ENCODE measurements around the gene DNAJA4. TPM values are rescaled to one million over a fixed set of nuclear protein-coding genes. Genes with fewer than 3 reads are reported as not detected.

DNAJA4 gene
- polyA plus RNA-seq, 1 experiment, result 2.8 TPM

GRCh38 chr15:78272776-78273175 is 8.4 kb downstream of the DNAJA4 start:
- CTCF ChIA-PET, result interaction anchor here (0.6 to 1.1 kb wide), 3 partner anchors 19 to 49 kb away, joined by 3 to 4 read pairs (median 3); no protein-coding TSS in a partner anchor
- Histone ChIP-seq H3K36me3 (ENCODE audit: control insufficient read depth, insufficient read depth, low read length) (0 out of 2 replicates have a peak, but pooled peaks cover 2% of the 10 kb centered on the region), H3K27me3 (ENCODE audit: control insufficient read depth, insufficient read depth, low read length) (no peaks in the 10 kb centered on the region), H3K4me3 (ENCODE audit: low read depth, low read length) (no peak overlapping the region)
- no peak for TF ChIP-seq CTCF (IDR thresholded peaks at IDR 0.05; ENCODE audit: insufficient read depth, low read depth, low read length)
- no peak for DNase-seq (ENCODE audit: low read depth)
- POLR2A ChIA-PET, result no interaction called here

- TF ChIP-seq CTCF (IDR thresholded peaks at IDR 0.05; ENCODE audit: insufficient read depth, low read depth, low read length), result no peak
- CTCF ChIA-PET, result interaction anchor here (0.8 to 1.1 kb wide), 2 partner anchors 13 to 25 kb away, joined by 3 to 4 read pairs; partner anchors contain the start of gene SKIC8
Observed at GRCh38 chr15:78274994-78275393, 10.6 kb downstream of the DNAJA4 start.

GRCh38 chr15:78276064-78276943 is 11.9 kb downstream of the DNAJA4 start:
- Histone ChIP-seq H3K4me3 (ENCODE audit: low read depth, low read length) (no peak overlapping the region), H3K27me3 (ENCODE audit: control insufficient read depth, insufficient read depth, low read length) (no peaks in the 10 kb centered on the region), H3K36me3 (ENCODE audit: control insufficient read depth, insufficient read depth, low read length) (peaks cover 3% of the 10 kb centered on the region; the same call in 1 of the 2 replicates)
- TF ChIP-seq CTCF (IDR thresholded peaks at IDR 0.05; ENCODE audit: insufficient read depth, low read depth, low read length), result no peak
- POLR2A ChIA-PET, result no interaction called here
- DNase-seq (ENCODE audit: low read depth), result no peak
- CTCF ChIA-PET, result interaction anchor here (0.8 kb wide), 1 partner anchor 23 kb away, joined by 4 read pairs; the partner anchor contains the start of gene SKIC8

More at GRCh38 chr15:78274994-78275393, 10.6 kb downstream of the DNAJA4 start:
- Histone ChIP-seq H3K36me3 (ENCODE audit: control insufficient read depth, insufficient read depth, low read length) (peaks cover 3% of the 10 kb centered on the region; the same call in 1 of the 2 replicates), H3K4me3 (ENCODE audit: low read depth, low read length) (no peak overlapping the region), H3K27me3 (ENCODE audit: control insufficient read depth, insufficient read depth, low read length) (no peaks in the 10 kb centered on the region)
- POLR2A ChIA-PET, result no interaction called here
- DNase-seq (ENCODE audit: low read depth), result no peak

GRCh38 chr15:78280319-78281072 is 16.1 kb downstream of the DNAJA4 start:
- ChIA-PET CTCF (interaction anchor here (0.7 to 2.1 kb wide), 5 partner anchors 10 to 172 kb away, joined by 3 to 5 read pairs (median 3); no protein-coding TSS in a partner anchor), POLR2A (no interaction called here)
- Histone ChIP-seq H3K4me3 (ENCODE audit: low read depth, low read length) (no peak overlapping the region), H3K27me3 (ENCODE audit: control insufficient read depth, insufficient read depth, low read length) (no peaks in the 10 kb centered on the region), H3K36me3 (ENCODE audit: control insufficient read depth, insufficient read depth, low read length) (peaks cover 5% of the 10 kb centered on the region; the same call in 1 of the 2 replicates)
- DNase-seq (ENCODE audit: low read depth), result no peak
- no peak for TF ChIP-seq CTCF (IDR thresholded peaks at IDR 0.05; ENCODE audit: insufficient read depth, low read depth, low read length)

- ChIA-PET CTCF (interaction anchor here (0.7 to 2.1 kb wide), 7 partner anchors 11 to 623 kb away, joined by 3 to 5 read pairs (median 3); partner anchors contain the start of gene SKIC8), POLR2A (no interaction called here)
- Histone ChIP-seq H3K27me3 (ENCODE audit: control insufficient read depth, insufficient read depth, low read length) (no peaks in the 10 kb centered on the region), H3K4me3 (ENCODE audit: low read depth, low read length) (no peak overlapping the region), H3K36me3 (ENCODE audit: control insufficient read depth, insufficient read depth, low read length) (peaks cover 5% of the 10 kb centered on the region; the same call in 1 of the 2 replicates)
- no peak for DNase-seq (ENCODE audit: low read depth)
- TF ChIP-seq CTCF (IDR thresholded peaks at IDR 0.05; ENCODE audit: insufficient read depth, low read depth, low read length), result no peak
Observed at GRCh38 chr15:78282324-78282723, 18.0 kb downstream of the DNAJA4 start.
